GM12801 (cell line): Measurements from ENCODE around the gene ZSCAN21.

Experiments used
- TF ChIP-seq, protein P1 (sequence below): IDR thresholded peaks from one replicate; pipeline ENCODE4 v1.5.1; 2011; ENCODE audit warnings: control low read depth; ENCODE audit not compliant: insufficient read length; ENCODE audit errors: extremely low read depth

The ZSCAN21 gene

DNA sequence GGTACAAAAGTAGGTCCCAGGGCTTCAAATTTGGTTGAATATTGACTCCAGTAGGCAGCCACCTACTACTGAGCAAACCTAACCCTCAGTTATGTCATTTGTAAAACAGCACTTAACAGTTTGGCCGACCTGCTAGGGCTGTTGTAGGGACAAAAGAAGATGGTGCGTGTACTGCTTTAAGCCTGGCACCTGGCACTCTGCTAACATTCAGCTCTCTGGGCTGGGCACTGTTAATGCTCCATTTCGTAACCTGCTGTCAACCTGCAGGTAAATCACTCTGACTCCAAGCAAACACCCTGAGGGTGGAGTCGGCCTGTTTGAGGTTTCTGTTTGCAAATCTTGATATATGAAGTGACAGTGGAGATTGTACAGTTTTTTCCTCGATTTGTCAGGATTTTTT is 27.0 kb upstream of the ZSCAN21 start:
- TF ChIP-seq, protein P1, sequence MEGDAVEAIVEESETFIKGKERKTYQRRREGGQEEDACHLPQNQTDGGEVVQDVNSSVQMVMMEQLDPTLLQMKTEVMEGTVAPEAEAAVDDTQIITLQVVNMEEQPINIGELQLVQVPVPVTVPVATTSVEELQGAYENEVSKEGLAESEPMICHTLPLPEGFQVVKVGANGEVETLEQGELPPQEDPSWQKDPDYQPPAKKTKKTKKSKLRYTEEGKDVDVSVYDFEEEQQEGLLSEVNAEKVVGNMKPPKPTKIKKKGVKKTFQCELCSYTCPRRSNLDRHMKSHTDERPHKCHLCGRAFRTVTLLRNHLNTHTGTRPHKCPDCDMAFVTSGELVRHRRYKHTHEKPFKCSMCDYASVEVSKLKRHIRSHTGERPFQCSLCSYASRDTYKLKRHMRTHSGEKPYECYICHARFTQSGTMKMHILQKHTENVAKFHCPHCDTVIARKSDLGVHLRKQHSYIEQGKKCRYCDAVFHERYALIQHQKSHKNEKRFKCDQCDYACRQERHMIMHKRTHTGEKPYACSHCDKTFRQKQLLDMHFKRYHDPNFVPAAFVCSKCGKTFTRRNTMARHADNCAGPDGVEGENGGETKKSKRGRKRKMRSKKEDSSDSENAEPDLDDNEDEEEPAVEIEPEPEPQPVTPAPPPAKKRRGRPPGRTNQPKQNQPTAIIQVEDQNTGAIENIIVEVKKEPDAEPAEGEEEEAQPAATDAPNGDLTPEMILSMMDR = no peak

DNA sequence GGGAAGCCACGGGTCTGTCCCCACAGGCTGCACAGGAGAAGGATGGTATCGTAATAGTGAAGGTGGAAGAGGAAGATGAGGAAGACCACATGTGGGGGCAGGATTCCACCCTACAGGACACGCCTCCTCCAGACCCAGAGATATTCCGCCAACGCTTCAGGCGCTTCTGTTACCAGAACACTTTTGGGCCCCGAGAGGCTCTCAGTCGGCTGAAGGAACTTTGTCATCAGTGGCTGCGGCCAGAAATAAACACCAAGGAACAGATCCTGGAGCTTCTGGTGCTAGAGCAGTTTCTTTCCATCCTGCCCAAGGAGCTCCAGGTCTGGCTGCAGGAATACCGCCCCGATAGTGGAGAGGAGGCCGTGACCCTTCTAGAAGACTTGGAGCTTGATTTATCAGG is 26.0 kb upstream of the ZSCAN21 start:
- TF ChIP-seq, protein P1 = no peak

DNA sequence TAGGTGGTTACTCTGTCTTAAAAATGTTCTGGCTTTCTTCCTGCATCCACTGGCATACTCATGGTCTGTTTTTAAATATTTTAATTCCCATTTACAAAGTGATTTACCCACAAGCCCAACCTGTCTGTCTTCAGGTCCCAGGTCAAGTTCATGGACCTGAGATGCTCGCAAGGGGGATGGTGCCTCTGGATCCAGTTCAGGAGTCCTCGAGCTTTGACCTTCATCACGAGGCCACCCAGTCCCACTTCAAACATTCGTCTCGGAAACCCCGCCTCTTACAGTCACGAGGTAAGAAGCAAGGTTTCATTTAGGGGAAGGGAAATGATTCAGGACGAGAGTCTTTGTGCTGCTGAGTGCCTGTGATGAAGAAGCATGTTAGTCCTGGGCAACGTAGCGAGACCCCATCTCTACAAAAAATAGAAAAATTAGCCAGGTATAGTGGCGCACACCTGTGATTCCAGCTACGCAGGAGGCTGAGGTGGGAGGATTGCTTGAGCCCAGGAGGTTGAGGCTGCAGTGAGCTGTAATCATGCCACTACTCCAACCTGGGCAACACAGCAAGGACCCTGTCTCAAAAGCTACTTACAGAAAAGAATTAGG is 25.5 kb upstream of the ZSCAN21 start:
- TF ChIP-seq, protein P1 = no peak

DNA sequence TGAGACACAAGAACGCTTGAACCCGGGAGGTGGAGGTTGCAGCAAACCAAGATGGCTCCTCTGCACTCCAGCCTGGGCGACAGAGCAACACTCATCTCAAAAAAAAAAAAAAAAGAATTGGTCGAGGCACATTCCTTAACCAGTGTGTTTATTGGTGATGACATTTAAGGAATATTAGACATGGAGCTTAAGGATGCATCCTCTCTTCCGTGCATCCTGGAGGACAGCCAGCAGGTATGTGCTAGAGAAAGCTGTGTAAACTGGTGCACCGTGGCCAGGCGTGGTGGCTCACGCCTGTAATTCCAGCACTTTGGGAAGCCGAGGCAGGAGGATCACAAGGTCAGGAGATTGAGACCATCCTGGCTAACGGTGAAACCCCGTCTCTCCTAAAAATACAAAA is 22.4 kb upstream of the ZSCAN21 start:
- TF ChIP-seq, protein P1 = no peak

DNA sequence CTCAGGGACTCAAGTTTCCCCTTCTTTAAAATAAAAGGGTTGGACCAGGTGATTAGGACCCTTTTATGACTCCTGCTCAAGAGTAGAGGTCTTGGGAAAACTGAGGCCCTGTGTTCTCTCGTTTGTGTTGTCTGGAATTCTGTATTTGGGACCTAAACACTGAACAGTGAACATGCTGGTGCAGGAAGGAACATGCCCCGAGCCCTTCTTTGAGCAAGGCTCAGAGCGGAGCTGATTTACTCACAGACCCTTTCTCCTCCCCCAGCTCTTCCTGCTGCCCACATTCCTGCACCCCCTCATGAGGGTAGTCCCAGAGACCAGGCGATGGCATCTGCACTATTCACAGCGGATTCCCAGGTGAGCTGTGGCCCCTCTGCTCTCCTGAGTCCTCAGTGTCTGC is 20.0 kb upstream of the ZSCAN21 start:
- TF ChIP-seq, protein P1 = no peak

DNA sequence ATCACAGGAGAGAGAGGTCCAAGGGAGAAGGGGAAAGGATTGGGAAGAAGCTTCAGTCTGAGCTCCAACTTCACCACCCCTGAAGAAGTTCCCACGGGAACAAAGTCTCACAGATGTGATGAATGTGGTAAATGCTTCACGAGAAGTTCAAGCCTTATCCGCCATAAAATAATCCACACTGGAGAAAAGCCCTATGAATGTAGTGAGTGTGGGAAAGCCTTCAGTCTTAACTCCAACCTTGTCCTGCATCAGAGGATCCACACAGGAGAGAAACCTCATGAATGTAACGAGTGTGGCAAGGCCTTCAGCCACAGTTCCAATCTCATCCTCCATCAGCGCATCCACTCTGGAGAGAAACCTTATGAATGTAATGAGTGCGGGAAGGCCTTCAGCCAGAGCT is 16.0 kb upstream of the ZSCAN21 start:
- TF ChIP-seq, protein P1 = no peak

DNA sequence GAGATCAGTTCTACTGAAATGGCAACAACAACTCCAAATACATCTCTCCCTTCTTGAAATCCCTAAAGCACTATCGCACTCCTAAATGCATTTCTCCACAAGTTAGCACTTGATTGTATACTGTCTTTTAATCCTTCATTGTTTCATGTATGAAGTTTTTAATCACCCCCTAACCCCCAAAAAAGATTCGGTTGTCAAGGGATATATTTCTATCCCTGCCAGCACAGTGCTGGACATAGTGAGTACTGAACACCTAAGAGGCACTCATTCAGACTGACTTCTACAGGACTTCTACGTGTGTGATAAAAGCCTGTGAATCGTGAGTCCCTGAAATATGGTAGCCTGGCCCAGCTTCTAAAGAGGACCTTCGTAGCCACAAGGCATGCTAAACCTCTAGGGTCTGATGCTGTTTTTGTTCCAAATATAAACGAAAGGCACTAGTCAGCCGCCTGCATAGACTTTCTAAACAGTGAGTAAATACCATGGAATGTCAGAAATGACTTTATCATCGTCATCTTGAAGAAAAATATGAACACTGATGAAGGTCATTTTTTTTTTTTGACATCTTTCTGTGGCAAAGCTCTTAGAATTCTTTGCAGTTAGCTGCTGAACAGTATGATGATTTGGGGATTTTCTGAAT is 14.6 kb upstream of the ZSCAN21 start:
- TF ChIP-seq, protein P1 = no peak
